NB4 (cell line): ENCODE results near the gene ABHD14A.

Experiments used
- DNase-seq: peaks from one replicate; pipeline ENCODE4 v3.0.0; 2010; ENCODE audit warnings: low read depth
- H3K4me3 ChIP-seq: one replicate; pipeline ENCODE4 v1.5.1; 2011; ENCODE audit warnings: mild to moderate bottlenecking, low read depth, low read length, moderate library complexity
- MYC ChIP-seq: IDR thresholded peaks from 2 replicates; pipeline ENCODE4 v1.6.1; 2011; ENCODE audit warnings: low read depth, low read length
- POLR2A ChIP-seq: IDR thresholded peaks from 2 replicates; pipeline ENCODE4 v1.6.1; 2011; ENCODE audit warnings: mild to moderate bottlenecking; ENCODE audit not compliant: insufficient read length; ENCODE audit errors: extremely low read depth
- TF ChIP-seq, protein P1 (sequence below): IDR thresholded peaks from 2 replicates; pipeline ENCODE4 v1.6.1; 2011; ENCODE audit warnings: low read depth, low read length
- TF ChIP-seq, protein P2 (sequence below): IDR thresholded peaks from one replicate; pipeline ENCODE4 v1.5.1; 2012; ENCODE audit warnings: low read depth, low read length

The ABHD14A gene

DNA sequence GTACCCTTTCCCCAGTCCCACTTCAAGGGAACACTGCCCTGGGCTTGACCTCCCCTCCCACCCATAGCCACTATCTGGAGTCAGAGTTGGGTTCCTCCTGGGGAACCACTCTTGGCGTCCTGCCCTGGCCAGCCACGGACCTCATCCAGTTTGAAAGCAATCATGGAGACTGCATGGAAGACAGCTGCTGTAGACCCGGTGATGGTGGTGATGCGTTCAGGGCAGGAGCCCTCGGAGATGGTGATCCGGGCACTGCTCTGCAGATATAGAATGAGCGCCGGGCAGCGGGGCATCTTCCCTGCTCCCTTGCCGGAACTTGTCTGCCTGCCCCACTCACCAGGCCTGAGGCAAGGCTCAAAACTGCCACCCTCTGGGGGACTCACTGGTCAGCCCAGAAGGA is 14.5 kb upstream of the ABHD14A start:
- TF ChIP-seq MYC = no peak
- TF ChIP-seq, protein P1, sequence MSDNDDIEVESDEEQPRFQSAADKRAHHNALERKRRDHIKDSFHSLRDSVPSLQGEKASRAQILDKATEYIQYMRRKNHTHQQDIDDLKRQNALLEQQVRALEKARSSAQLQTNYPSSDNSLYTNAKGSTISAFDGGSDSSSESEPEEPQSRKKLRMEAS = no peak
- DNase-seq = no peak
- no peak overlapping the region for H3K4me3 ChIP-seq

DNA sequence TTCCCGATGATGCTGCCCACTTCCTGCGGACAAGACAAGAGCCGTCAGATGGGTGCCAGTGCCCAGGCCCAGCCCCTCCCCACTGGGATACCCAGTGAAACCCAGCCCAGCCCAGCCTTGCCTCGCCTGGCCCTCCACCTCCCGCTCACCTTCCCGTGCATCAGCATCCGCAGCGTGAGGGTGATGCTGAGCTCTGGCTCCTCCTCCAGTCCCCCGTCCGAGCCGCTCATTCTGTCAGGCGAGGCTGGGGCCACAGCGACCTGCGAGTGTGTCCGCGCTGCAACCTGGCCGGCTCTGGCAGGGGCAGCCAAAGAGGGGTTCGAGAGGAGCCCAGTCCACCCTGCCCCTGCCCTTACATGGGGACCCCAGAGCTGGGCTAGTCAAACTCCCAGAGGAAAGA is 13.9 kb upstream of the ABHD14A start:
- no peak overlapping the region for H3K4me3 ChIP-seq
- DNase-seq = no peak
- TF ChIP-seq MYC (no peak), POLR2A (no peak)
- TF ChIP-seq, protein P1 = no peak
- TF ChIP-seq, protein P2, sequence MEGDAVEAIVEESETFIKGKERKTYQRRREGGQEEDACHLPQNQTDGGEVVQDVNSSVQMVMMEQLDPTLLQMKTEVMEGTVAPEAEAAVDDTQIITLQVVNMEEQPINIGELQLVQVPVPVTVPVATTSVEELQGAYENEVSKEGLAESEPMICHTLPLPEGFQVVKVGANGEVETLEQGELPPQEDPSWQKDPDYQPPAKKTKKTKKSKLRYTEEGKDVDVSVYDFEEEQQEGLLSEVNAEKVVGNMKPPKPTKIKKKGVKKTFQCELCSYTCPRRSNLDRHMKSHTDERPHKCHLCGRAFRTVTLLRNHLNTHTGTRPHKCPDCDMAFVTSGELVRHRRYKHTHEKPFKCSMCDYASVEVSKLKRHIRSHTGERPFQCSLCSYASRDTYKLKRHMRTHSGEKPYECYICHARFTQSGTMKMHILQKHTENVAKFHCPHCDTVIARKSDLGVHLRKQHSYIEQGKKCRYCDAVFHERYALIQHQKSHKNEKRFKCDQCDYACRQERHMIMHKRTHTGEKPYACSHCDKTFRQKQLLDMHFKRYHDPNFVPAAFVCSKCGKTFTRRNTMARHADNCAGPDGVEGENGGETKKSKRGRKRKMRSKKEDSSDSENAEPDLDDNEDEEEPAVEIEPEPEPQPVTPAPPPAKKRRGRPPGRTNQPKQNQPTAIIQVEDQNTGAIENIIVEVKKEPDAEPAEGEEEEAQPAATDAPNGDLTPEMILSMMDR = no peak

DNA sequence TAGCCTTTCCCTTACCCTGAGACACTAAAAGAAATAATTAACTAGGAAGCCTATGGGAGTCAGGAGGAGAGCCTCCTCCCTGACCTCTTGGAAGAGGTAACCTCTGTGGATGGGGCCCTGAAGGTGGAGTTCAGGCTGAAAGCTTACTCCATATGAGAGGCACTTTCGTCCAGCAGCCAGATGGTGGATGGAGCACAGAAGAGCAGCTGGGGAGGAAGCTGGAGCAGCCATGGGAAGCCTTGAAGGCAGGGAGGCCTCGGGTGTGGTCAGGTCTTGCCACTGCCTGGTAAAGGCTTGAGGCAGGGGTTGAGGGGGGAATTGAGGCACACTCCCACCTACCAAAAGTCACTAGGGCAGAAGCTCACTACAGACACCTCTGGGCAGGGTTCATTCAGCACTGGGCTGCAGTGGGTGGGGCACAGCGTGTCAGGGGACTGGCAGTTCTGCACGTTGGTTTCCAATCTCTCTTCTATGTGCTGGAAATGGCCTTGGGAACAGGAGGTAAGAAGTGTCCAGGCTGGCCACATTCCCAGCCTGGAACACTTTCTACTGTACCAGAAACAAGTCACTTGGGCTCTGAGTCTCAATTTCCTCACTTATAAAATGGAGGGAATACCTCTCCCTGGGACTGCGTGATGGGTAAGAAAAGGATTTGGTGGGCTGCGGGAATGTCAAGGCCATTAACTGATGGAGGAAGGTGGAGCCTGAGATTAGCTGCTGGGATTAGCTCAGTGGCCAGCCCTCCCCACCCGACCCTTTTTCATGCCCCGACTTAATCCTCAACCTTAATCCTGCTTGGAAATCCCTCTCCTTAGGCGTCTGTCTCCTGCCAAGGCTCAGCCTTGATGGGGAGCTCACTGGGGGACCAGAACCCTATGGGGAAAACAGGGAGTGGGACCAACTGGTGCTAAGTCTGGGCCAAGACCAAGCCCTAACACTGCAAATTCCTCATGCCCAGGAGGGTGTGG is 13.0 kb upstream of the ABHD14A start:
- DNase-seq = no peak
- TF ChIP-seq MYC (no peak), POLR2A (no peak)
- TF ChIP-seq, protein P2 = no peak
- TF ChIP-seq, protein P1 = no peak
- H3K4me3 ChIP-seq = no peak overlapping the region

DNA sequence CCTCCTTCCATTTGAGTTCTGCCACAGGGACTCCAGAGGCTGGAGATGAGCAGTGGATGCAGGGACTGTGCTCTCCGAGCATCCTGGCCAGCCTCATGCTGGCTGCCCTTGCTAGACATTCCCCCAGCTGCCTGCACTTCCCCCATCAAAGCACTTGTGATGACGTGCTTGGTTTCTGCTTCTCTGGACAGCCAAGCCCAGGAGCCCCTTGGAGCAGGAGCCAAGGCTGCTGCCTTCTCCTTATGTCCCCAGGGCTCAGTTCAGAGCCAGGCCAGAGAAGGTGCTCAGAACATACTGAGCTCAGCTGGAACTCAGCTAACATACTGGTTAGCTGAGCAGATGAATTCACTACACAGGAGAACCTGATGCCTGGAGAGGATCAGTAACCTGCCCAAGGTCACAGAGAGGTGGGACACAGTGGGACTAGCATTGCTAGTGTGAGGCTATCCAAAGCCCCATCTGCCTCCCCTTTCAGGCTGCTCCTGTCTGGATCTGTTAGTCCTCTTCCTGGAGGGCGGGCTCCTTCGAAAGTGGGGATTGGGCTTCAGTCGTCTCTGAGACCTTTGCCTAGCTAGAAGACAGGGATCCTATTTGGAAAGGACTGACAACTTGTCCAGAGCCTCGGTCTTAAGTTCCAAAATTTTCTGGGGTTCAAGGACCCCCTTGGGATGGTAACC is 11.9 kb upstream of the ABHD14A start:
- DNase-seq = no peak
- H3K4me3 ChIP-seq = no peak overlapping the region
- TF ChIP-seq, protein P2 = no peak
- TF ChIP-seq, protein P1 = no peak
- TF ChIP-seq MYC (no peak), POLR2A (no peak)

DNA sequence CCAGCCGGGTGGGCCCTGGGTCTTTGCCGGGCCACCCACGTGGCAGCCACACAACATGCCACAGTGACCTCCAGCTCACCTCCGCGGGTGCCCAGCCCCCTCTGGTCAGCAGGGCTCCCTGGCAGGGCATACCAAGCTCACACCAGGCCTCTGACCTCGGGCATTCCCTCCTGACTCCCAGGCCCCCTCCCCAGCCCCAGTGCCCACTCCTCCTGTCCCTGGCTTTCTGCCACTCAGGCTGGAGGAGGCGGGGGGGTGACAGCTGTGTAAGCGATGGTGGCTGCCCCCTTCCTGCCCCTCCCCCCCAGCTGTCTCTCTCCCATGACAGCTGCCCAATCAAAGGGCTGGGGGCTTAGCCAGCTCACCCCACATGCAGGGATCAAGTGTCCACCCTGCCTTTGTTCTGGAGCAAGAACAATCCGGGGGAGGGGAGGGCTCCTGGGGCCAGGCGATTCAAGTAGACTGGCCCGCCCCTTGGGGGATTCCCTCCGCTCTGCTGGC is 10.9 kb upstream of the ABHD14A start:
- H3K4me3 ChIP-seq = no peak overlapping the region
- DNase-seq = no peak
- TF ChIP-seq MYC (no peak), POLR2A (no peak)
- TF ChIP-seq, protein P1 = no peak
- TF ChIP-seq, protein P2 = no peak

DNA sequence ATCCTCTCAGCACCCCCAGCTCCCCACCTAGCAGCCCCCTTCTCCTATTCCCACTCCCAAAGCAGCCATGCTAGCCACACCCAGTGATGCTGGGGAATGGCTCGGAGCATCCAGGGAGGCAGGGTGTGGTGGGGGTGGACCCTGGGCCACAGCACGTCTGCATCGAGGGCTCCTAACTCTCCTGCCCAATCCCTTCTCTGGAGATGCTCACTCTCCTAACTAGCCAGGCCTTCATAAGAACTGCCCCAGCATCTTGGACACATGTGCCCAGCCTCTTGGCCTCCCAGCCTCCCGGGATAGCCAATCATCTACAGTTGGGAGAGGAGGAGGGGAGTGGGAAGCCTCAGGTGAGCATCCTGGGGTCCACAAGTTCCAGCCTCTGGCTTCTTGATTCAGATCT is 10.3 kb upstream of the ABHD14A start:
- DNase-seq = no peak
- no peak overlapping the region for H3K4me3 ChIP-seq
- TF ChIP-seq POLR2A (no peak), MYC (no peak)
- TF ChIP-seq, protein P1 = no peak
- TF ChIP-seq, protein P2 = no peak
